ENCODE data around the gene FOXN3. TPM values are rescaled to one million over a fixed set of nuclear protein-coding genes. Genes with fewer than 3 reads are reported as not detected.

FOXN3 gene
- 10 to 100 TPM; 27.4 to 91.4 (median 39.2) TPM for total RNA-seq

GRCh38 chr14:89417091-89417464 is at the start of gene FOXN3:
Gene FOXN3 (minus strand): TSS chr14:89417233. CDS start chr14:89412476, 4,757 bp downstream.
- TF ChIP-seq POLR2A (IDR thresholded peaks at IDR 0.05) (peak in 2 of 4 donors; percentile 25 to 61), CTCF (IDR thresholded peaks at IDR 0.05) (no peak)
- peak; percentile 72 for DNase-seq
- H3K36me3 ChIP-seq: peaks cover 0 to 24% (median 0%) of the 10 kb centered on the region in 3 donors
- H3K27me3 ChIP-seq: no peaks in the 10 kb centered on the region
- H3K4me1 ChIP-seq: peaks cover 11 to 70% (median 28%) of the 10 kb centered on the region in 3 donors
- H3K9me3 ChIP-seq: no peaks in the 10 kb centered on the region
- H3K4me3 ChIP-seq: peak within 1 kb of the TSS; percentile 86 to 96 (median 93)
- intact Hi-C loops (cut with DNase I): no loop called here
- 0 to 2% methylated on average over 1 to 10 of the region's 54 CpGs for WGBS, 2 donors
- H3K27ac ChIP-seq: peak within 1 kb of the TSS; percentile 96 to 99 (median 98)

- Histone ChIP-seq H3K9me3 (no peaks in the 10 kb centered on the region), H3K4me1 (peaks cover 4 to 27% (median 5%) of the 10 kb centered on the region in 3 donors), H3K27ac (peak overlapping the region in 2 of 4 donors; percentile 8 to 35), H3K36me3 (no peaks in the 10 kb centered on the region), H3K4me3 (peak overlapping the region in 1 of 4 donors; percentile 40), H3K27me3 (no peaks in the 10 kb centered on the region)
- TF ChIP-seq CTCF (IDR thresholded peaks at IDR 0.05) (no peak), POLR2A (IDR thresholded peaks at IDR 0.05) (no peak)
- intact Hi-C loops (cut with DNase I): no loop called here
- DNase-seq: no peak
- WGBS, 2 donors: 34 to 56% methylated on average over 4 to 5 of the region's 5 CpGs
These were observed 49.5 kb upstream of the FOXN3 start for GRCh38 chr14:89466484-89466883.

- Histone ChIP-seq H3K4me3 (no peak overlapping the region), H3K4me1 (peaks cover 4 to 27% (median 5%) of the 10 kb centered on the region in 3 donors), H3K9me3 (no peaks in the 10 kb centered on the region), H3K36me3 (no peaks in the 10 kb centered on the region), H3K27me3 (no peaks in the 10 kb centered on the region), H3K27ac (no peak overlapping the region)
- TF ChIP-seq POLR2A (IDR thresholded peaks at IDR 0.05) (no peak), CTCF (IDR thresholded peaks at IDR 0.05) (no peak)
- intact Hi-C loops (cut with DNase I): no loop called here
- DNase-seq: no peak
- WGBS, 2 donors: 65 to 79% methylated on average over 5 of the region's 5 CpGs
These were observed 48.8 kb upstream of the FOXN3 start for GRCh38 chr14:89465876-89466275.

- no peak for TF ChIP-seq POLR2A (IDR thresholded peaks at IDR 0.05)
- TF ChIP-seq CTCF (IDR thresholded peaks at IDR 0.05): no peak
- Histone ChIP-seq H3K27me3 (no peaks in the 10 kb centered on the region), H3K36me3 (no peaks in the 10 kb centered on the region), H3K9me3 (no peaks in the 10 kb centered on the region), H3K4me1 (peaks cover 0 to 3% (median 0%) of the 10 kb centered on the region in 3 donors), H3K27ac (no peak overlapping the region), H3K4me3 (no peak overlapping the region)
- no peak for DNase-seq
- WGBS, 2 donors: 97% methylated on average over 3 of the region's 3 CpGs
- intact Hi-C loops (cut with DNase I): no loop called here
These were observed 44.2 kb upstream of the FOXN3 start for GRCh38 chr14:89461256-89461655.

GRCh38 chr14:89458713-89459420 is 41.8 kb upstream of the FOXN3 start:
- 75 to 80% methylated on average over 5 of the region's 5 CpGs for WGBS, 2 donors
- Histone ChIP-seq H3K36me3 (no peaks in the 10 kb centered on the region), H3K9me3 (no peaks in the 10 kb centered on the region), H3K4me3 (no peak overlapping the region), H3K27ac (no peak overlapping the region), H3K27me3 (no peaks in the 10 kb centered on the region), H3K4me1 (no peaks in the 10 kb centered on the region)
- TF ChIP-seq POLR2A (IDR thresholded peaks at IDR 0.05): no peak
- no peak for DNase-seq
- intact Hi-C loops (cut with DNase I): no loop called here
